NCI-H2227 treated with DMSO at 0.1 percent for 48 hours (cell line): ENCODE results near the gene A2M.
A peak's percentile ranks its signal among the peaks of the same experiment; 100 is the strongest.

Experiments used
- DNase-seq: peaks from one replicate; lab custom pipeline; 2025; lab: John Stamatoyannopoulos, UW

Gene A2M

DNA sequence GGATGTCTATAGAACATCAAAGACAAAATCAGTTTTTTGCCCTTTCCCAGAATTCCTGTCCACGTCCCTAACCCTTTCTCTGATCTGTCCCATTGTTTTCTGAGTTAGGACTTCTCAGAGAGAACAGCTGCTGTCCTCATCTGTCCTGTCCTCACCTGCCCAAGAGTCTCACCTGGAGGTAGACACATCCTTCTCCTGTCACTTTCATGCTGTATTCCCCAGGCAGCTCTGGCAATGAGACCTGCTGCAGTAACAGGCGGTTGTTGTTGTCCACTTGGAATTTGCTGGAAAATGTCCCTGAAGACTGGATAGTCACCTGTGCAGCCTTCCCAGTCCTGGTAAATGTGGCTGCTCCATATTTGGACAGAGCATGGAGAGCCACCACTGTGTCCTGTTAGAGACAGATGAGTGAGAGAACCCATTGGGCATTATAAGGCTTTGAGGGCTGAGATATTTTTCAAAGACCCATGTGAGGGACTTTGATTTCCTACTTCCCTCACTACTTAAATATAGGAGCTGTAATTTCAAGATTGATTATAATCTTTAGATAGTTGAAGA lies 43.2 kb downstream of the A2M start:
- no peak for DNase-seq

DNA sequence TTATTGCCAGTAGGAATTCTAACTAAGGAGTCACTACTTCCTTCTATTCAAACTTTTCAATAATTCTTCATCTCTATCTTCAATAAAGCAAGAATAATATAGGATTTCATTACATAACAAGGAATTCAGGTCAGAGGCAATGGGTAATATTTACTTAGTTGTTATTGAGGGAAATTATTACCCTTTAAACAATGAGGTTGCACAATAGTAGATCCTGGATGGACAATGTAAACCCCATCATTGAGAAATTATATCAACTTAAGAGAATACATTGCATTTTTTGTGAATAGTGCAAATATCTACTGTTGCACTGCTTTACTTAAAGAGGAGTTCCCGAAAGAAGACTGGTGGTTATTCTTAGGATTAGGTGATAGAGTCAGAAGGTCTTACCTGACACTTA lies 43.8 kb downstream of the A2M start:
- DNase-seq = no peak

DNA sequence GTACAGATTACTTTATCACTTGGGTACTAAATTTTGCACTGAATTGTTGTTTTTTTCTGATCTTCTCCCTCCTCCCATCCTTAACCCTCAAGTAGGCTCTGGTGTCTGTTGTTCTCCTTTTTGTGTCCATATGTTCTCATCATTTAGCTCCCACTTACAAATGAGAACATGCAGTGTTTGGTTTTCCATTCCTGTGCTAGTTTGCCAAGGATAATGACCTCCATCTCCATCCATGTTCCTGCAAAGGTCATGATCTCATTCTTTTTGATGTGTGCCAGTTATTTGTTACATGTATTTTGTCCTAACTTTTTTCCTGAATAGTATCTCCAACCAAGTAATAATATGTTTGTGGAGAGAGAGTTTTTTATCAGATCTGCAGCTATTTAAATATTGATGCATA lies 44.2 kb downstream of the A2M start:
- no peak for DNase-seq

DNA sequence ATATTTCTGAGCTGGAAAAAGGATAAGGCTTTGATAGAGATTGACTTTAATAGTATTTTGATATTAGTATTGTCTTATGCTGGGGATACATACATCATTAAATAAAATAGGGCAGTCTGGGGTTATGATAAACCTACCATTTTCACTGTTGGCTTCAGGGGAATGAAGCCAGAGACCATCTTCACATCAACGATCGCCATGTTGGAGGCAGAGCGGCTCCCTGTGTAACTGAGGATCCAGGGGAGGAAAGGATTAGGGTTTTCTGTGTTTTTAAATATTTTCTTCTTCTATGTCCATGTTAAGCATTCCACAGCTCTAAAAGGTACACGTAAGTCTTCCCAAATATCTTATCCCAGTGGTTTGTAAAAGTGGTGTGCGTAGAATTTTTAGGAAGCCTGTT lies 45.4 kb downstream of the A2M start:
- DNase-seq = no peak

DNA sequence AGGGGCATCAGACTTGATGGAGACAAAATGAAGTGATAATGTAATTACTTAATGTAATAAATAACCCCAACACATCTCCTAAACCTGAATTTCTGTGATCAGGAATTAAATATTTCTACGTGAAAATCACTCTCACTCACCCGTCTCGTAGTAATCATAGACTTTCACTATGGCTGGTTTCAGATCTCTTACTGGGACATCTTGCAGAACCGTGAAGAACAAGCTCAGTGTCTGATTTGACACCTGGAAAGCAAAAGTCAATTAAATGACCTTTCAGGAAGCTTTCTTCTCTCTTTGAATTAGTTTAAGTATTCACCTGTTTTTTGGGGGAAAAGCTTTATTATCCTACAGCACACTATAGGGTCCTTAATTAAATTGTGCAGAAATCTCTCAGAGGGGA lies 47.1 kb downstream of the A2M start:
- DNase-seq = no peak

DNA sequence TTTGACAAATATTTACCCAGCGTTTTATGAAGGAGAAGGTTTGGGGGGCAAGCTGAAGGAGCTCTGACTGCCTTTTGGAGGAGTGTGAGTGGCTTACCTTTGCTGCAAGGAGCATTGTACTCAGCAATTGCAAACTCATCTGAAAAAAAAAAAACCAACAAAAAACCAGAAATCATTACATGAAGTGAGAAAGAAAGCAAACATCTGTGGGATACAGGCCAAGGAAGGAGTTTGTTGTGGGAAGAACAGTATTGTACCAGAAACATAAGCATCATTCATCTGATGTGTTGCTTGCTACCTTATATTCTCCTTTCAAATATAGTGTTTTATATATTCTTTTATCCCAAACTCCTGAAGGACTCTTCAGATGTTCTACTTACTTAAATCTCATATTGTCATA lies 47.6 kb downstream of the A2M start:
- no peak for DNase-seq

DNA sequence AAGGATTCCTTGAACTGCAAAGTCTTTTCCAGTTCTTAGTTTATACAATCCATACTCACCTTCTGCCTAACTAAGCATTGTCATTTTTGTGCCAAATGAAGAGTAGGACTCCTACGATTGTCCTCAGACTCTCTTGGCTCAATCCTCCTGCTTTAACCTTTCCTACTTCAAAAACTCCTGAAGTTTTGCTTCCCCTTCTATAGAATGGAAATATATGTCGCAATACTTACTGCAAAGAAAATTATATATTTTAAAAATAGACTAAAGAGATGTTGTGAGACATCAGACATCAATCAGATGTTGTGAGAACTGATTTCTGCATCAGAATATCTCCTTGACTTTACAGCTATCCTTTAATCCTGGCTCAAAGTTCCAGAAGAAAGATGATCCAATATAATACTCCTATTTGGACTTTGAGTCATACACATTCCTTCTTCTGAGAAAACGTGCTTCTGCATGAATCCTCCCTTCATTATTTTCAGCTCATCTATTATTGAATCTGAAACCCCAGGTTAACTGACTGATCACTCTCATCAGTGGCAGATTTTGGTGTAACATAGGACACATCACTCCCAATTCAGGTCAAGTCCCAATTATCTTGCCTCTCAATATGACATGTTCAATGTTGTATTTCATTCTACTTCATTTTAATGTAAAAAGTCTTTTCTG lies 48.8 kb downstream of the A2M start:
- no peak for DNase-seq

DNA sequence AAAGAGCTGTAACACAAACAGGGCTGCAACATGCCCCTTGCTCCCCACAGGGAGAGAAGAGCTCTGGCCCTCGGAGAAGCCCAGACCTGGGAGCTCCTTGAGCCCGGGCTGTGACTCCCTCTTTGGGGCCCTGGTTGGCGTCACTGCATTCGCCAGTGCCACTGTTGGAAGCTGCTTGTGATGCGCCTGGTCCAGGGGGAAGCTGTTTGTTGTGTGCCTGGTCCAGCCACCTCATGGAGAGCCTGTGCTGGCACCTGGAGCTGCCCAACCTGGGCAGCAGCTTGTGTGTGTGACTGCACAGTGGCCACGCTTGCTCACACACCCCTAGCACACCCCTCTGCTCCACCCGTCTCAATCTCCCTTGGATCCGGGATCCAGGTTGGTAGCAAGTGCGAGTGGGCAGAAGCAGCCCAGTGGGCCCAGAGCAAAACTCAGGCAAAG lies 49.5 kb downstream of the A2M start:
- DNase-seq = no peak

DNA sequence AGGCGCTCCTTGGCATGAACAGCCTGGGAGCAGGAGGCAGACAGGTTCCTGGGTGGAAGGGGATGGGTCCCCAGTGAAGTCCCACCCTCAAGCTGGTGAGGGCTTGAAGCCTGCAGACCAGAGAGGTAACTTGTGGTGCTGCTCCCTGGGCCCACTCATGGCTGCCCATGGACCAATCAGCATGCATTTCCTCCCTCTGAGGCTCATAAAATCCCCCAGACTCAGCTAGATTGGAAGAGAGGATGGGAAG lies 50.2 kb downstream of the A2M start:
- DNase-seq = no peak

DNA sequence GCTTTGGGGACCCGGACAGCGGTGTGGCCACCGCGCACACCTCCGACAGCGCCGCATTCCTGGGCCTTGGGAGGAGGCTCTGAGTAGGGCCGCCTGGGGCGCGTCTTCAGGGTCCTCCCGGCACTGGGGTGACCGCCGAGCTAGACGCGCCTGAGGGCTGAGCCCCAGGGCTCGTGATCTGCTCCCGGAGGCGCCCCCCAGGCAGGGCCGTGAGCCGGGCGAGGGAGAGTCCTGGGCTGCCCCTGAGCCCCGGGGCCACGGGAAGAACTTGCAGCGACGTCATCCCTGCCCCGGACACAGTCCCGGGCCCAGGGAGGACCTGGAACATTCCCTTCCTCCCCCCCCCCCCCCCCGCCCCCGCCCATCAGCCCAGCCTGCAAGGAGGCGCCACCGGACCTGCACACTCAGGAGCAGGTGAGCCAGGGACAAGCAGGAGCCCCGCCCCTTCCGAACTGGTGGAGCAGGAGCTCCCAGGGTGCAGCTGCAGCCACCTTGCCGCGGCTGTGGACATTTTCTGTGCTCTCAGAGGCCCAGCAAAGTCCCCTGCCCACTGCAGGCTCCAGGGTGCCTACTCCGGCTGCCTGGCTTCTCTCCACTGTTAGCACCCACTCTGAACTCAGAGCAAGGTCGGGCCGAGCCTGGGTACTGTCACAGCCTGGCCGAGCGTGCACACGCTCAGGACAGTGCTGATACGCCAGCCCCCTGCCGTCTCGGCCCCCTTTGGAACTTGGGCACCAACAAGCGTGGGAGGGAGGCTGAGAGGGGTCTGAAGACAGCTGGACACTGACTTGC lies 50.7 kb downstream of the A2M start:
- DNase-seq = peak; percentile 1

DNA sequence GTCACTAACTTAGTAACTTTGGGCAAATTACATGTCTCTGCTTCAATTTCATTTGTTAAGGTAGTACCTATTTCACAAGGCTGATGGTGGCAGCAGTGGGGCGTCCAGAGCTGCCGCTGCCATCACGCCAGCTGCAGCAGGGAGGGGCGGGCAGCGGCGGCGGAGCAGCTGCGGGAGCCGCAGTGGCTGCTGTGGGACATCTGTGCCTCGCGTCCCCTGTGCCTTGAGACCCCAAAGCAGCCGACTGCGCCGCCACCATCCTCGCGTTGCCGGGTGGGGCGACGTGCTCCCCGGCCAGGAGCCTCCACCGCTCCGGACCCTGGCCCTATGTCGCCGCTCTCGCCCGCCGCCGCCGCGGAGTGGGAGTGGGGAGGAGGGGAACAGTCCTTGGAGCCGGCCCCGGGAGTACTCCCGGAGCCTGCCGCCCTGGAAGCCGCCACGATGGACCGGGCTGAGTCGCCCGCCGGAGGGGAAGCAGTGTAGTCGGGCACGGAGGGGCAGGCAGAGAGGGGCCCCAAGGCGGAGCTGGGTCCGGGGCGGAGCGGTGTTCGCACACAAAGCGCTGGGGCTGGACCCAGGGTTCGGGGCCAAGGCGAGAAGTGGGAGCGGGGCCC lies 51.4 kb downstream of the A2M start:
- peak; percentile 22 for DNase-seq

DNA sequence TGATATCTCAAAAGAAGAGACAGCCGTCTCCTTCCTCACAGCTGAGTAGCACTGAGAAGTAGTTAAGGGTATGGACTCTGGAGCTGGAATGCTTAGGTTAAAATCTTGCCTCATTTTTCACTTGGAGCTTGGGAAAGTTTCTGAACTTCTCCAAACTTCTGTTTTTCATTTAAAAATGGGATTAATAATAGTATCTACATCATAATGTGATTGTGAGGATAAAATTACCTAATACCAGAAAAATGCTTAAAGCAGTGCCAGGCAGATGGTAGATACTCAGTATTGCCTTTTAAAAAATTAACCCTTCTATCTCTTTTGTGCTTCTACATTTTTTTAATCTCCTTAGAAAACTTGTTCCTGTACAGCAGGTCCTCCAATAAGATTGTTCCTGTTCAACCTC lies 63.1 kb downstream of the A2M start:
- no peak for DNase-seq

DNA sequence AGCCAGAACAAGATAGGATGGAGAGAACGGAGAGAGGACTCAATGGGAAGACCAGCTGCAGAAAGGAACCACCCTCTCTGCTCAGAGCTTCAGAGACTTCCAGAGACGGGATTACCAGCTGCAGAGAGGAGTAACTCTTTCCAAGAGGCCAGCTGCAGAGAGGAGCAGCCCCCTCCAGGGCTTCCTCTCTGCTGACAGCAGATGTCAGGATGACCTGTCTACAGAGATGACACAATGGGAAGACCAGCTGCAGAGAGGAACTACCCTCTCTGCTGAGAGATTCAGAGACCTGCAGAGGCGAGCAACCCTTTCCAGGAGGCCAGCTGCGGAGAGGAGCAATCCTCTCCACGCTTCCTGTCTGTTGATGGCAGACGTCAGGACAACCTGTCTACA lies 64.6 kb downstream of the A2M start:
- DNase-seq = no peak

DNA sequence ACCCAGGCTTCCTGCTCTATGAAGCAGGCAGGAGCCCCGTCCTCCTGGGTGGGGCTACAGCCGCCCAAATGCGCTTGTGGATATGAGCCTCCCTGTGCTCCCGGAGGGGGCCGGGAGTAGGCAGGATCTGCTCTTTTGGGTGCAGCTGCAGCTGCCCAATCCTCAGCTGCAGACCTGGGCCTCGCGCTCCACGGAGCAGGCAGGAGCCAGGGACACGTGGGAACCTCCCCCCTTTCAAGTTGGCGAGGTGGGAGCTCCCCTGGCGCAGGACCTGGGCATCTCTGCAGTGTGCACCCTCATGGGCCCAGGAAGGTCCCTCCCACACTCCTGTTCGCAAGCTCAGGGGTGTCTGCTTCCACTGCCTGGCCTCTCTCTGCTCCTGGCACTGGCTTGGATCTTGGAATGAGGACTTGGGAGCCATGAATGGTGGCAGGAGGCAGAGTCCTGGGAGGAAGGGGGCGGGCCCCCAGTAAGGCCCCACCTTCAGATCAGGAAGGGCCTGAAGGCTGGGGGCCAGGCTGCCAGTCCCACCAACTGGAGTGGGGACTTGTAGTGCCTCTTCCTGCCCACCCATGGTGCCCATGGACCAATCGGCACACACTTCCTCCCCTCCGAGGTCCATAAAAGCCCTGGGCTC lies 65.1 kb downstream of the A2M start:
- no peak for DNase-seq

DNA sequence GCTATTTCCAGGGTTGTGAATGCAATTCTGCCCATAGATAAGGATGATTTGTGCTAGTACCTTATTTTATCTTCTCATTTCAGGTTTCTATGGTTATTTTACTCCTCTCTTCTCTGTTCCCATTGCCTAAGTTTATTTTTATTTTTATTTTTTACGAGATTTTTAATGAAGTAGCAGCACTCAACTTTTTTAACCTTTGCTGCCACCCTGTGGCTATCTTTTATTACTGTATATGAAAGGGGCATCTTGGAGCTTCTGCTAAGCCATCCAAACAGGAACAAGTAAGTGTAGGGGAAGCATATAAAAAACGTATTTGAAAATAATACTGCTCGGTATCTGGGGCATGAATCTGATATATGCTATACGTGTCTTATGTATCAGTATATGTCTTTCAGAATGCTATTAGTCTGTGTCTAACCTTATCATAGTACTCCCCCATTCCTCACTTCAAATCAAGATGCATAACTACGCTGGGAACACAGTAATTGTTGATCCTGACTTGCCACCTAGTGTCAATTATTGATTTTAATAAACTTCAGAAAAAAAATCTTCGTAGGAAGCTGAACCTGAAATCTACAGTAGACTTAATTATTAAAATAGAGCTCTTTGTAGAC lies 66.1 kb downstream of the A2M start:
- DNase-seq = peak; percentile 31

DNA sequence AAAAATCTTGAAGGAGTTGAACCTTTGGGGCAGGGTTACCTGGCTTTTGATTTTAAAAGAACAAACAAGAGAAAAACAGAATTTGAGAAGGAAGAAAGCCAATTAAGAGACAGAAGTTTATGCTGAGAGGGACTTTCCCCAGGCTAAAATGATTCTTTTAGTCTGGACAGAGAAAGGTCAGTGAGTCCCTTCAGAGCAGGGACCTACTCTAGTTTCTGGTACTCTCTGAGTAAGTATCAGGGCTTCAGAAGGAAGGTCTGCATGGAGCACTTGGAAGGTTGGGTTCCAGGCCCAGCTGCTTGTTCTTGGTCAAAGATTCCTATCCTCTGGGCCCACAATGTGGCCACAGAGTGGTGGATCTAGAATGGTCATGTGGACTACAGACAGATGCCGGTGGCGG lies 66.8 kb downstream of the A2M start:
- DNase-seq = no peak

DNA sequence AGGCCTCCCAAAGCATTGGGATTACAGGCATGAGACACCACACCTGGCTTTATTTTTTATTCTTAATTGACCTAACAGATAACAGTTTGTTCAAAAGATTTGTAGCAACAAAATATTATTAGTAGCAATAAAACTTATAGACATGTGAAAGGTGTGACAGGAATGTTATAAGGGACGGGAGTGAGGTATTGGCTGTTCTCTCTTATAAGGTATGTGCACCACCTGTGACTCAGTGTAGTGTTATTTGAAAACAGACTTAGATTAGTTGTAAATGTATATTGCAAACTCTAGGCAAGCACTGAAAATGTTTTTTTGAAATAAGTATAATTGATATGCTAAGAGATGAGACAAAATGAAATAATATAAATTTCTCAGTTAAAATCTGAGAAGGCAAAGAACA lies 68.6 kb downstream of the A2M start:
- DNase-seq = no peak

DNA sequence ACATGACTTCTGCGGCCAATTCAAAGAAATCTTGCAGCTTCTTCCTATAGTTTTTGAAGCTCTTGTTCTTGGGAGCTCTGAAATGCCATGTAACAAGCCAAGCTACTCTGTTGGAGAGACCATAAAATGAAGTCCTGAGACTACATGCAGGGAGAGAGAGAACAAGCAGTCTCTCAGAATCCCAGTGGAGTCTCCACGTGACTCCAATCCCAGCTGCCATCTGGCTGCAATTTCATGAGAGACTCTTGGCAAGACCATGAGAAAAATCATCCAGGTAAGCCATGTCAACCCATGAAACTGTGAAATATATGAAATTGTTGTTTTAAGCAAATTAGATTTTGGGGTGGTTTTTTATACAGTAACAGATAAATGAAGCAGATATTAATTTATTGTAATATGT lies 72.0 kb downstream of the A2M start:
- DNase-seq = no peak

DNA sequence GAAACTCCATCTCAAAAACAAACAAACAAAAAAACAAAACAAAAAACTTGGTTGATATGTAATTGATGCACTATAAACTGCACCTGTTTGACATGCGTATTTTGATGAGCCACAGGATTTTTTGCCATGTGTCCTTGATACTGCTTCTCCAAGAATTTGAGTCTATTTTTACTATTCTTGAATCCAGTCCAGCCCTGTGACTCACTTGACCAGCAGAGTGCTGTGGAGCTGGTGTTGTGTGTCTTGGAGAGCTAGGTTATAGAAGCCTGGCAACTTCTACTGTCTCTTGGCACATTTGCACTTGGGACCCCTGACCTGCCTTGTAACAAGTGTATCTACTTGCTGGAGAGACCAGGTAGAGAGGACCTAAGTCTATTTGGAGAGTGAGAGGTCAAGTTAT lies 74.4 kb downstream of the A2M start:
- DNase-seq = no peak

DNA sequence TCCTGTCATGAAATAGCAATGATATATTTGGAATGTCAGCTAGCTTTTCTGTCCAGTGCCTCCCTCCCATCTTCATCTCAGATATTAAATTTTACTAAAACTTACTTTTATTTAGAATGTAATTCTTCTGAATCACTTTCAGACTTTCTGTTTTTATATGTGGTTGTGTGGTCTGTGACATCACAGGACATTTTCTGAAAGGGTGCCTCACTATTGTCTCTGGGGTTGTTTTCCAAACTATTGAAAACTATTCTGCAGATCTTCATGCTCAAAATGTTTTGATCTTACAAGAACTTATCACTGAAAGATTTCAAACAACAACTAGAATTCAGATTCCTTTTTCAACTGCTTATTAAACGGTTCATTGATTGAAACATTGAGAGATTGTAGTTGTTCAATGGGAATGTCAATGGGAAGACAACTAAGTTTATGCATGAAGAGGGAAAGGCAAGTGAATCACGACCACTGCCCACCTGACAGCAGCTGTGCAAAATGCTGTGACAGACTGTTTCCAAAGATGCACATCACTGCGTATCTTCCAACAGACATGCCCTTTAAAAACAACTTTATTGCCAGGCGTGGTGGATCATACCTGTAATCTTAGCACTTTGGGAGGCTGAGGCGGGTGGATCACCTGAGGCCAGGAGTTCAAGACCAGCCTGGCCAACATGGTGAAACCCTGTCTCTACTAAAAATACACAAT lies 75.1 kb downstream of the A2M start:
- DNase-seq = no peak

DNA sequence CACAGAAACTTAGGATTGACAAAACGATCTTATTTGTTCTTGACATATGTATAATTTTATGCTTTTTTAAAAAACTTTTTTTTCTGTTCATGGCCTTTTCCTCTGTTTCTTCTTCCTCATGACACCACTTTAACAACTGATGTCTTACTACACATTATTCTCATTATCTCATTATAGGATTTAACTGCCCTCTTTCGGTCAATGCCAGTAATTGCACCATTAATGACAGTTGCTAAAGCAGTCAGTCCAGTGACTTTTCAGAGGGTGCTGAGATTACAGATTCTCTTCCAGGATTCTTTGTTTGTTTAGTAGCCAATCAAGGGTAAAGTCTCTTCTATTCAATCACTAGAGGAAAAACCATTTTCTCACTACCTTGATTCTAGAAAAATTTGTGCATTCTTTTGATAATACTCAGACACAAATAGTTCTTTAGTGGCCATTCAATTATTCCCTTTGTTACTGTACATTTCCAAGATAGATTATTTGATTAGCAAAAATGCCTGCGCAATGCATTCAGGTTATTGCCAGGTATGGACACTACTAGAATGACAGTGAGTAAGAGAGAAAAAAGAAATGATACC lies 76.2 kb downstream of the A2M start:
- DNase-seq = peak; percentile 39

DNA sequence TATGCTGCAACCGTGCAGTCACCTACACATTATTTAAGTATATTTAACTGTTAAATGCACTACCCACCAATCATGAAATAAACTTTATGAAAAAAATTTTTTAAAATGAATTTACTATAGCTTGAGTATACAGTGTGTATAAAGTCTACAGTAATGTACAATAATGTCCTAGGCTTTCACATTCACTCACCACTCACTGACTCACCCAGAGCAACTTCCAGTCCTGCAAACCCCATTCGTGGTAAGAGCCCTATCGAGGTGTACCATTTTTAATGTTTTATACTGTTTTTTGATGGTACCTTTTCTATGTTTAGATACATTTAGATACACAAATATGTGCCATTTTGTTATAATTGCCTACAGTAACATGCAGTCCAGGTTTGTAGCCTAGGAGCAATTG lies 78.3 kb downstream of the A2M start:
- DNase-seq = no peak
